ENCODE measurements around the gene RGS12. TPM values are rescaled to one million over a fixed set of nuclear protein-coding genes. Genes with fewer than 3 reads are reported as not detected.

The RGS12 gene
- total RNA-seq, 1 experiment from 2014 or later, result 23.1 TPM

DNA sequence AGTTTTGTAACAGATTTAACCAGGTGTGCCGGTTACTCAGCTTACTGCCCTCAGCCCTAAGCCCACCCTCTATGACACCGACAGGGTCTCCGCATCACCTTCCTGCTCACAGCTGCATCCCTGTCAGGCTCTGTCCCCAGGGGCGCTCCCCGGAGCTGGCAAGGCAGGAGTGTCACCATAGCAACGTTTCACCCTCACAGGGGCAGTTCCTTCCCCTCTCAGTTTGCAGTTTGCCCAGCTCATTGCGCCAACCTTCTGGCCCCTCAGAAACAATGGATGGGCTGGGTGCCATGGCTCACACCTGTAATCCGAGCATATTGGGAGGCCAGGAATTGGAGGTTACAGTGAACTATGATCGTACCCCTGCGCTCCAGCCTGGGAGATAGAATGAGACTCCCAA lies 42.6 kb downstream of the RGS12 start:
- no peaks in the 10 kb centered on the region for H3K4me1 ChIP-seq
- H3K36me3 ChIP-seq (ENCODE audit: control insufficient read depth, insufficient read depth, low read length), result no peaks in the 10 kb centered on the region
- H3K9me3 ChIP-seq, result no peaks in the 10 kb centered on the region
- H3K27me3 ChIP-seq (replicated peaks; ENCODE audit: control insufficient read depth, insufficient read depth, low read length), result no peaks in the 10 kb centered on the region
- Mint-ChIP-seq H3K4me1 (ENCODE audit: low read depth, unreplicated experiment) (no peaks in the 10 kb centered on the region), H3K27me3 (ENCODE audit: insufficient read depth, unreplicated experiment) (no peaks in the 10 kb centered on the region), H3K4me3 (ENCODE audit: unreplicated experiment) (no peak overlapping the region), H3K36me3 (ENCODE audit: insufficient read depth, unreplicated experiment) (no peaks in the 10 kb centered on the region), H3K27ac (ENCODE audit: unreplicated experiment) (no peak overlapping the region), H3K9me3 (ENCODE audit: unreplicated experiment) (no peaks in the 10 kb centered on the region)
- BruUV-seq (replicated peaks), result no TSS peak
- intact Hi-C loops (cut with micrococcal nuclease; ENCODE audit: unreplicated experiment), result no loop called here
- TF ChIP-seq, protein P1, sequence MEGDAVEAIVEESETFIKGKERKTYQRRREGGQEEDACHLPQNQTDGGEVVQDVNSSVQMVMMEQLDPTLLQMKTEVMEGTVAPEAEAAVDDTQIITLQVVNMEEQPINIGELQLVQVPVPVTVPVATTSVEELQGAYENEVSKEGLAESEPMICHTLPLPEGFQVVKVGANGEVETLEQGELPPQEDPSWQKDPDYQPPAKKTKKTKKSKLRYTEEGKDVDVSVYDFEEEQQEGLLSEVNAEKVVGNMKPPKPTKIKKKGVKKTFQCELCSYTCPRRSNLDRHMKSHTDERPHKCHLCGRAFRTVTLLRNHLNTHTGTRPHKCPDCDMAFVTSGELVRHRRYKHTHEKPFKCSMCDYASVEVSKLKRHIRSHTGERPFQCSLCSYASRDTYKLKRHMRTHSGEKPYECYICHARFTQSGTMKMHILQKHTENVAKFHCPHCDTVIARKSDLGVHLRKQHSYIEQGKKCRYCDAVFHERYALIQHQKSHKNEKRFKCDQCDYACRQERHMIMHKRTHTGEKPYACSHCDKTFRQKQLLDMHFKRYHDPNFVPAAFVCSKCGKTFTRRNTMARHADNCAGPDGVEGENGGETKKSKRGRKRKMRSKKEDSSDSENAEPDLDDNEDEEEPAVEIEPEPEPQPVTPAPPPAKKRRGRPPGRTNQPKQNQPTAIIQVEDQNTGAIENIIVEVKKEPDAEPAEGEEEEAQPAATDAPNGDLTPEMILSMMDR (IDR thresholded peaks at IDR 0.05; ENCODE audit: insufficient read depth in 1 of 2, low read depth in 1 of 2, low read length in 1 of 2, severe bottlenecking in 1 of 2, unreplicated experiment in 1 of 2), result no peak
- H3K4me3 ChIP-seq (ENCODE audit: low read depth, low read length), result no peak overlapping the region
- DNase-seq, result no peak
- POLR2A ChIA-PET, result no interaction called here
- CTCF ChIA-PET, result no interaction called here

- intact Hi-C loops (cut with micrococcal nuclease; ENCODE audit: unreplicated experiment), result no loop called here
- CTCF ChIA-PET, result interaction anchor here (1.5 kb wide), 1 partner anchor 10 kb away, joined by 5 read pairs; no protein-coding TSS in a partner anchor
- no peaks in the 10 kb centered on the region for H3K27me3 ChIP-seq (replicated peaks; ENCODE audit: control insufficient read depth, insufficient read depth, low read length)
- H3K27me3 Mint-ChIP-seq (ENCODE audit: insufficient read depth, unreplicated experiment), result no peaks in the 10 kb centered on the region
- DNase-seq, result no peak
- POLR2A ChIA-PET, result no interaction called here
- no peak overlapping the region for H3K4me3 ChIP-seq (ENCODE audit: low read depth, low read length)
- no peaks in the 10 kb centered on the region for H3K9me3 ChIP-seq
- H3K36me3 ChIP-seq (ENCODE audit: control insufficient read depth, insufficient read depth, low read length), result no peaks in the 10 kb centered on the region
- no peak overlapping the region for H3K27ac Mint-ChIP-seq (ENCODE audit: unreplicated experiment)
- H3K9me3 Mint-ChIP-seq (ENCODE audit: unreplicated experiment), result no peaks in the 10 kb centered on the region
- TF ChIP-seq, protein P1 (IDR thresholded peaks at IDR 0.05; ENCODE audit: insufficient read depth in 1 of 2, low read depth in 1 of 2, low read length in 1 of 2, severe bottlenecking in 1 of 2, unreplicated experiment in 1 of 2), result no peak
- BruUV-seq (replicated peaks), result no TSS peak
- no peak overlapping the region for H3K4me3 Mint-ChIP-seq (ENCODE audit: unreplicated experiment)
- no peaks in the 10 kb centered on the region for H3K4me1 ChIP-seq
- no peaks in the 10 kb centered on the region for H3K4me1 Mint-ChIP-seq (ENCODE audit: low read depth, unreplicated experiment)
- no peaks in the 10 kb centered on the region for H3K36me3 Mint-ChIP-seq (ENCODE audit: insufficient read depth, unreplicated experiment)
Measured at GRCh38 chr4:3335982-3336381, 43.2 kb downstream of the RGS12 start.

DNA sequence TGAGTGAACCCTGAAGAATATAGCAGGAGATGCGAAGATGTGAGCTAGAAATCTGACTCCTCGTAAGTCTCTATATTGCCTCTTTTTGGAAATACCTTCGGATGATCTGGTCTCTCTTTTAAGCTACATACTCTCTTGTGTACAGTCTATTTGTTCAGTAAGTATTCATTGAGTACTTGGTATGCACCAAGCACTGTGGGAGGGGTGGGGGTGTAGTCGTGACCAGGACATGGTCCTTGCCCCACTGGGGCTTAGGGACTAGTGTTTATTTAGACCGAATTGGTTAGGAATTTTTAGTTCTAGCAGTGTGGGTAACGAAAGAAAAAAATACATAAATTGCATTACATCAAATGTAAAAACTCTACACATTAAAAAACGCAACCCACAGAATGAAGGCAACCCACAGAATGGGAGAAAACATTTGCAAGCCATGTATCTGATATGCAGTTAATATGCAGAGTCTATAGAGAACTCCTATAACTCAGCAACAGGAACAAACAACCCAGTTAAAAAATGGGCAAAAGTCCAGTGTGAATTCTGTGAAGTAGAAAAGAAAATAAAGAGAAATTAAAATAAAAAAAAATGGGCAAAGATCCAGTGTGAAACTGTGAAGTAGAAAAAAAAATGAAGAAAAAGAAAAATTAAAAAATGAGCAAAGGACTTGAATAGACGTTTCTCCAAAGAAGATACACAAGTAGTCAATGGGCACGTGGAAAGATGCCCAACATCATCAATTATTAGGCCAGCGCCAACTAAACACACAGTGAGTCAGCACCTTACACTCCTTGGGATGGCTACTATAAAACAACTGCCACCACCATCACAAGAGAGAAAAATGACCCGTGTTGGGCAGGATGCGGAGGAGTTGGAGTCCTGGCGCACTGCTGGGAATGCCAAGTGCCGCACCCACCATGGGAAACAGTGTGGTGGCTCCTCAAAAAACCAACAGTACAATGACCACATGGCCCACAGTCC lies 43.8 kb downstream of the RGS12 start:
- Histone ChIP-seq H3K9me3 (no peaks in the 10 kb centered on the region), H3K4me1 (no peaks in the 10 kb centered on the region), H3K27me3 (replicated peaks; ENCODE audit: control insufficient read depth, insufficient read depth, low read length) (no peaks in the 10 kb centered on the region), H3K36me3 (ENCODE audit: control insufficient read depth, insufficient read depth, low read length) (no peaks in the 10 kb centered on the region), H3K4me3 (ENCODE audit: low read depth, low read length) (no peak overlapping the region)
- no peaks in the 10 kb centered on the region for H3K9me3 Mint-ChIP-seq (ENCODE audit: unreplicated experiment)
- H3K4me3 Mint-ChIP-seq (ENCODE audit: unreplicated experiment), result no peak overlapping the region
- ChIA-PET CTCF (interaction anchor here (1.5 kb wide), 1 partner anchor 9 kb away, joined by 5 read pairs; no protein-coding TSS in a partner anchor), POLR2A (no interaction called here)
- no TSS peak for BruUV-seq (replicated peaks)
- no peaks in the 10 kb centered on the region for H3K27me3 Mint-ChIP-seq (ENCODE audit: insufficient read depth, unreplicated experiment)
- no peak overlapping the region for H3K27ac Mint-ChIP-seq (ENCODE audit: unreplicated experiment)
- no peaks in the 10 kb centered on the region for H3K36me3 Mint-ChIP-seq (ENCODE audit: insufficient read depth, unreplicated experiment)
- TF ChIP-seq, protein P1 (IDR thresholded peaks at IDR 0.05; ENCODE audit: insufficient read depth in 1 of 2, low read depth in 1 of 2, low read length in 1 of 2, severe bottlenecking in 1 of 2, unreplicated experiment in 1 of 2), result no peak
- intact Hi-C loops (cut with micrococcal nuclease; ENCODE audit: unreplicated experiment), result no loop called here
- no peaks in the 10 kb centered on the region for H3K4me1 Mint-ChIP-seq (ENCODE audit: low read depth, unreplicated experiment)
- no peak for DNase-seq

All from Caco-2 (cell line).